CD4-positive, alpha-beta T cell treated with Interleukin-12 subunit alpha and Interleukin-12 subunit beta, for 1 hour (primary cell): ENCODE data around the gene UBE2J2.
"Not testable (repeated sequence)": the region's sequence is repeated elsewhere in the genome, so short reads cannot be mapped to it uniquely, and the experiment has no call there.

Experiments
- DNase-seq: peaks from one replicate; pipeline ENCODE4 v3.0.0-alpha.2; 2020

Gene UBE2J2

DNA sequence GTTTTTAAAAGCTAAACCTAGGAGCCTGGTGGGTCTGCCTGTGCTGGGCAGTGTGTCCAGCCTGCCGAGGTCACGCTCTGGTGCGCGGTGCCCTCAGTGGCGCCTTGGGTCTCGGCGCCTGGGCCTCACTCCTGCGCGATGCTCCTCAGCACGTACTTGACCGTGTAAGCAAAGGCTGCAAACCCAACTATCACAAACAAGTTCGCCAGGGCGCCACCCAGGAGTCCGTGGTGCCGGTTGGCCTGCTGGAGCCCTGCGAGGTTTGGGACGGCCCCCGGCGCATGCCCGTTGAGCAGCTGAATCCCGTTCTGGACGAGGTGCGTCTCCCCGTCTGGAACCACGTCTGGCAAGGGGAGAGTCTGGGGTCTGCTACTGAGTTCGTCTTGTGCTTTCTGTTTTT is 18.6 kb downstream of the UBE2J2 start:
- no peak for DNase-seq

DNA sequence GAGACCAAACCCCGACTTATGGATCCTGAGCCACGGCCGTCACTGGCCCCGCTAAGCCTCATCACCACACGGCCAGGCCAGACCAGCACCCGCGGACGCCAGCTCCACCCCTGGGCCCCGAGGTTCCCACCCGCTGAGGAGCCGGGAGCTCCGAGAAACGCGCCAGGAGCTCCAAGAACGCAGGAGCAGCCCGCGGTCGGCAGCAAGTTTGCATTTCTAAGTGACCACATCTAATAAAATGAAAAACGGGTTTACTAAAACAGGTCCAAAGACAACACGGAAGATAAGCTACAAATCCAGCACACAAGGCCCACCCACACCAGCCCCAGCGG is 19.0 kb downstream of the UBE2J2 start:
- DNase-seq, result no peak

DNA sequence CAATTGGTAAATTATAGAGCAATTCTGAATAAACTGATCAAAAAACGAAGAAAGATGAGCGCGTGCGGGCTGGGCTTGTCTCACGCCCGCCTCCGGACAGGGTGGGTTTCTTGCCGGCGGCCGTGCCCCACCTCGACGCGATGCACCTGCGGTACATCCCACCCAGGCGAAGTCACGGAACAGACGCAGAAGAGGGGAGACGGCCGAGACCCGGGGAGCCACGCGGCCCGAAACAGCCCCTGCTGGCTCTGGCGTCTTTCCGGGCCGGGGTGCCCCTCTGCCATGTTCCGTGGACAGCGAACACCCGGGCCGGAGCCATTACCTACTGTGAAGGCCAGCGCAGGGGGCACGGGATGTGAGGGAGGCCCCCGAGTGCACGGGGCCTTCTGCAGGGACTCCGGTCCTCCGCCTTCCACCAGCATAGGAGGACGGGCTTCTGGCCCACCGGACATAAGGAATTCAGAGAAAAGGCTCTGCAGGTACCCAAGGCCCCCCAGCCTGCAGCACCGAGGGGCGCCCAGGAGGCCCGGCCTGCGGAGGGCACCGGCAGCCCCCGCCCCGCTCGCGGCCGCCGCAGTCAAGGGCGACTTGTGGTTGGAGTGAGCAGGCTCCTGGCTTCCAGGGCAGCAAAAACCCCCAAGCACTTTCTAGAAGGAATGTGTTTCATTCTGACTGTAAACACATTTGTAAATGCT is 19.5 kb downstream of the UBE2J2 start:
- no peak for DNase-seq

DNA sequence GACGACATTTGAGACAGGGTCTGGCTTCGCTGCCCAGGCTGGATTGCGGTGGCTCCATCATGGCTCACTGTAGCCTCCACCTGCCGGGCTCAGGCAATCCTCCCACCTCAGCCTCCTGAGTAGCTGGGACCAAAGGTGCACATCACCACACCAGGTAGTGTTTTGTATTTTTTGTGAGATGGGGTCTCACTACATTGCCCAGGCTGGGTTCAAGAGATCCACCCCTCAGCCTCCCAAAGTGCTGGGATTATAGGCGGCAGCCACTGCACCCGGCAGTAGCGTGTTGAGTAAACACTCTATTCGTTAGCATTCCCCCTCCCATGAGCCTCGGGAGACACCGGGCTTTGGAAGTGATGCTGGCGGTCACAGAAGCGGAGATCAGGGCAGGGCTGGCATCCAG is 20.3 kb downstream of the UBE2J2 start:
- no peak for DNase-seq

DNA sequence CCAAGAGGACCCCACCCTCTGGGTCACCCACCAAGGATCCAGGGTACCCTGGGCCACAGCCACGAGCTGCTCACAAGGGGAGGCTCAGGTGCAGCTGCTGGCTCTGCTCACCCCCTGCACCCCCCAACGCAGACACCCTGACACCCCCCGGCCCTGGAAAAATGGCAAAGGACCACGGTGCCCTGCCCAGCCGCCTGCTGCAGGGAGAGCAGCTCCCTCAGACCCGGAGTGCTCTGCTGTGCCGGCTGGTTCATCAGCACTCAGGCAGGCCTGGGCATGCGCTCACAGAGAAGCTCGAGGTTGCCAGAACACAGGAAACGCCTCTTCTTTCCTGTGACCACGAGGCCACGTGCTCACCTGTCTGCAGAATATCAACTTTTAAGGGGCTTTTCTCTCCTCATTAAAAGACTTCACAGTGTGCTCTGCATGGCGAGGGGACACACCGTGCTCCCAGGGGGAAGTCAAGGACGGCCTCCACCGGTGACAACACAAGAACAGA is 22.8 kb downstream of the UBE2J2 start:
- peak; percentile 67 for DNase-seq

DNA sequence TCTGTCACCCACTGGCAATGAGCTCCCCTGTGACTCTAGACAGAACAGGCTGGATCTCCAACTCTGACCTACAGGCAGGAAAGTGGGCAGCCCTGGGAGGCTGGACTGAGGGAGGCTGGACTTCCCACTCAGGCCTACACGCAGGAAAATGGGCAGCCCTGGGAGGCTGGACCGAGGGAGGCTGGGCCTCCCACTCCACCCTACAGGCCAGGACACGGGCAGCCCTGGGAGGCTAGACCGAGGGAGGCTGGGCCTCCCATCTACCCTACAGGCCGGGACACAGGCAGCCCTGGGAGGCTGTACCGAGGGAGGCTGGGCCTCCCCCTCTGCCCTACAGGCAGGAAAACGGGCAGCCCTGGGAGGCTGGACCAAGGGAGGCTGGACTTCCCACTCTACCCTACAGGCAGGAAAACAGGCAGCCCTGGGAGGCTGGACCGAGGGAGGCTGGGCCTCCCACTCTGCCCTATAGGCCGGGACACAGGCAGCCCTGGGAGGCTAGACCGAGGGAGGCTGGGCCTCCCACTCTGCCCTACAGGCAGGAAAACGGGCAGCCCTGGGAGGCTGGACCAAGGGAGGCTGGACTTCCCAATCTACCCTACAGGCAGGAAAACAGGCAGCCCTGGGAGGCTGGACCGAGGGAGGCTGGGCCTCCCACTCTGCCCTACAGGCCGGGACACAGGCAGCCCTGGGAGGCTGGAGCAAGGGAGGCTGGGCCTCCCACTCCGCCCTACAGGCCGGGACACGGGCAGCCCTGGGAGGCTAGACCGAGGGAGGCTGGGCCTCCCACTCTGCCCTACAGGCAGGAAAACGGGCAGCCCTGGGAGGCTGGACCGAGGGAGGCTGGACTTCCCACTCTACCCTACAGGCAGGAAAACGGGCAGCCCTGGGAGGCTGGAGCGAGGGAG is 25.4 kb downstream of the UBE2J2 start:
- not testable (repeated sequence) for DNase-seq

DNA sequence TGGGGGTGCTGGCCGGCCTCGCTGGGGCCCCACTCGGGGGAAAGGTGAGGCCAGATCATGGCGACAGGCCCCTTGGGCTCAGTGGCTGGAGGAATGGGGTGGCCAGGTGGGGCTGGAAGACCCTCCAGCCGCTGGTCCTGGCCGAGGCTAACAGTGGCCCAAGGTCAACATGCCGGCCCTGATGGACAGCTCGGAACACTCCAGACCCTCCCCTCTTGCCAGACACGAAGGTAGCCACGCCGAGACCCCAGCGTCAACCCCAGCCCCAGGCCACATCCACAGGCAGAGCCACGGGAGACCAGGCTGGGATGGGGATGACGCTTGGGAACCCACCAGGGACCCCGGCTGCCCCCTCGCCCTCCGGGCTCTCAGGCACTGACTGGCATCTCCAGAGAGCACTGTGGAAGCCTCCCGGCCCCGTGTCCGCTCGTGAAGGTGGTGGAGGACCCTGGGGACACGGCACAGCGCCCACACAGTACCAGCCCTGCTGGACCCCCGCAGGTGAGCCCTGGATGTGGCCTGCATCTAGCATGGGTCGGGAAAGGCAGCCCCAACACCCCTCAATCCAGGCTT is 26.2 kb downstream of the UBE2J2 start:
- DNase-seq, result no peak

DNA sequence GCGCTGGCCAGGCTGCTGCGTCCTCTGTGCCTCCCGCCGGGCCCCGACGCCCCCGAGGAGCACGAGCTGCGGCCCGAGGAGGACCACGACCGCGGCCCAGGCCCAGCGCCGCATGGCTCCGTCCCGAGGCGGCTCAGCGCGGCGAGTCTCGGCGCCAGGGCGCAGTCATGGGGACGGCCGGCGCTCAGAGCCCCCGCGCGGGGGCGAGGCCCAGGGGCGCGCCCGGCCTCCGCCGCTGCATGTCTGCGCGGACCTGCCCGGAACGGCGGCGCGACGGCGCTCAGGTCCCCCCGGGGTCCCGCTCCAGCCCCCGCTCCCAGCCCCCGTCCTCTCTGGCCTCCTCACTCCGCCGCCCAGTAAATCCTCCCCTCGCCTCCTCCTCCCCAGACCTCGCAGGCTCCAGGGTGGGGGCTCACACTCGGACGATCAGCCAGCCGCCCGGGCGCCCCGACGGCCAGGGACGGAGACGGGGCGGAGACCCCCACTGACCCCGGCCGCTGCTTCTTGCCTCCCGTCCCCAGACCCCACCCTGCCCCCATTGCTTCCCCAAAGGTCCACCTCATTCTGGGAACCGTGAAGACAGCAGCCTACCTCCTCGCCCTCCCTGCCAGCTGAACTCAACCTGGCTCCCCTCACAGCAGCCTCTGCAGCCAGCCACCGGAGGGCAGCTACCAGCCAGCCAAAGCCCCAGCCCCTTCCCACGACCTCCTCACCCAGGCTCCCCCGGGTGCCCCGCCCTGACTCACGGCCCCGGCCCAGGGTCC is 26.9 kb downstream of the UBE2J2 start, which contains the start of gene C1QTNF12:
Gene C1QTNF12 (minus strand): TSS at position 146 of the 764 bp plus-strand sequence. CDS start 32 bp downstream, at position 114.
- no peak for DNase-seq

DNA sequence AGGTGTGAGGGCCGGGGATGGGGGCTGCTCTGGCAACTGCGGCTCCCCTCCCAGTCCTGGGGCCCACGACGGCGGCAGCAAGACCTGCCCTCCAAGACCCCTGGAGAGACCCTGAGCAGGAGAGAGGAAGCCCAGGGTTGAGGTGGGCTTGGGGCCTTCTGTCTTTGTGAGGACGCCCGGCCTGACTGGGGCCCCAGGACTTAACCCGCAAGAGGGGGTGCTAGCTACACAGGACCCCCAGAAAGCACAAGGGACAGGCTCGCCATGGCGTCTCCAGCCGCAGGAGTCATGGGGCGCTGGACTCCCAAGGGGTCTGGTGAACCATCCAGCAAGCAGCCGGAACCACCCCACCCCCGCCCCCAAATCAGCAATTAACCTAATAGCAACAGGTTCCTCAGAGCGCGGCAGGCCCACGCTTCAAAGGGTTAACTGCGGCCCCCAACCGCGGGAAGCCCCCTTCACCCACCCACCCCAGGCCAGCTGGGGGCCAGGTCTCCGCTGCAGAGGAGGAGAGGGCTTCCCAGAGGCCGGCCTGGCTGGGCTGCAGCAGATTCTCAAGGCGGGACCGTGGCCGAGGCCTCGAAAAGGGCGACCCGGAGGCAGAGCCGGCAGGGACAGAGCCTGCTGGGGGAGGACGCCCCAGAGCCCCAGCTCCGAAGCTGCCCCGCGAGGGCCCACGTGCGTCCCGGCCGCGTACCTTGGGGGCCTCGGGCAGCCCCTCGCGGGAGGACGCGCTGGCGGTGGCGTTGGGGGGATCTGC is 27.7 kb downstream of the UBE2J2 start:
- no peak for DNase-seq

DNA sequence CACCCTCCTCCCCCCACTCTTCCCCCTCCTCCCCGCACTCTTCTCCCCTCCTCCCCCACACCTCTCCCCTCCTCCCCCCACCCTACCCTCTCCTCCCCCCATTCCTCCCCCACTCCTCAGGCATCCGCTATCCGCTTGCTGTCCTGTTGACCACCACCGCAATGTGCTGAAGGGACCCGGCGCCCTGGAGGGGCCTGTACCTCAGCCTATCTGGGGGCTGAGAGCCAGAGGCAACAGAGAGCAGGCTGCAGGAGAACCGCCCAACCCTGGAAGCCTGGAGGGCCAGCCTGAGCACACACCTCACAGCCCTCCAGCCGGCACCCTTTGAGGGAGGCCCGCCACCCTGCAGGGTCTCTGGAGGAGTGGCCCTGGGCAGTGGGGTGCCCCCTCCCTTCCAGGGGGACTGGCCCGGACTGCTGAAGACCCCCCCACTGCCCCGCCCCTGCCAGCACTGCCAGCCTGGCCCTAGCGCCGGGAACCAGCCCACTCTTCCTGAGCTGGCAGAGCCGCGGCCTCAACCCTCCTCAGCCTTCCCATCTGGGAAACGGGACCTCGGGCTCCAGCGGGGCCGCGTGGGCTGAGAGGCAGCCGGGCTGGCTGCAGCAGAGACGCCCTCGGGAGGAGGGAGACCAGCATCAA is 28.4 kb downstream of the UBE2J2 start:
- DNase-seq, result no peak

DNA sequence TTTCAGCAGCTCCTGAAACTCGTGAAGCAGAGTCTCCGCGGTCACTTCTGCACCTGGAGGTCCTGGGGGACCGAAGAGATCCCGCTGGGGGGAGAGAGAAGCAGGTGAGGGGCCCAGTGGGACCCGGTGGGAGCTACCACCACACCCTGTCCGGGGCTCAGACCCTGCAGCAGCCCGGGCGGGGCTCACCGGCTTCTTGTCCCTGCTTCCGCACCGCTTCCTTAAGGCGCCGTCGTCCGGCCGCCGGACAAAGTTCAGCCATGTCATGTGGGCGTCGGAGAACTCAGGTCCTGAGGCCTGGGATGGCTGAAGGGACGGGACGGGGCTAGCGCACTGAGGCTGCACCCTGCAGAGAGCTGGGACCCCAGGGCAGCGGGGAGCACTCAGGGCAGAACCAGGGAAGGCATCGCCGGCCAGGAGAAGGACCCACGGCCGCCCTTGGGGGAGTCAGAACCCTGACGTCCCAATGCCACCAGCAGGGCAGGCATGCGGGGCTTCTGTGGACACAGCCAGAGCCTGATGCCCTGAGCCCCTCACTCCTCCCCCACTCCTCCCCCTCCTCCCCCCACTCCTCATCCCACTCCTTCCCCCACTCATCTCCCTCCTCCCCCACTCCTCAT is 29.4 kb downstream of the UBE2J2 start:
- DNase-seq, result no peak

DNA sequence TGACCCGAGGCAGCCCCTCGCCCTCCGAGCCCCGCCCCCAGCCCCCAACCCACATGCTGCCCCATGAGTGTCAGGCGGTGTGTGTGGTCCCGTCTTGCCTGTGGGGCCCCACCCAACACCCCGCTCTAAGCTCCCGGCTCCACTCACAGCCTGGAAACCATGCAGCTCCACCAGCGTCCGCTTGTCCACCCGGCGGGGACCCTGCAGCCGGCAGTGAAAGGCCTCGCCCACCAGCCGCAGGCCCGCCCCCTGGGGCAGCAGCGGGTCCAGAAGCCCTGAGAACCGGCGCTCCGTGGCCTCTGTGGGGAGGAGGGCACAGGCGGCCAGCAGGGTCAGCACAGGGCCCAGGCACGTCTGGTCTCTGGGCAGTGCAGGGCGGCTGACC is 29.9 kb downstream of the UBE2J2 start:
- no peak for DNase-seq

DNA sequence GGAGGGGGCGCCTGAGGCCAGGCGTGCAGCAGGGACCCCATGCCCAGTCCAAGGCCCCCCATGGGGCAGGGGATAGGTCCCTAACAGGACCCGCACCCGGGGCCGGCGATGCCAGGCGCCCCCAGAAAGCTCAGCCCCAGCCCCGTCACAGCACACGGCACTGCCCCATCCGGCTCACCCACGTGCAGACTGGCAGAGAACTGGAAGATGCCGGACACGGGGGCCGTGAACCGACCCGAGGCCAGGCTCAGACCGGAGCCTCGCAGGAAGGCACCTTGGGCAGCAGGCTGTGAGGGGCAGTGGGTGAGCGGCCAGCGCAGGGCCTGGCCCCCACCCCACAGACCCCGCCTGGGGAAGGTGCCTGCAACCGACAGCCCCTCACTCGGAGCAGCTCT is 30.4 kb downstream of the UBE2J2 start:
- DNase-seq, result no peak

DNA sequence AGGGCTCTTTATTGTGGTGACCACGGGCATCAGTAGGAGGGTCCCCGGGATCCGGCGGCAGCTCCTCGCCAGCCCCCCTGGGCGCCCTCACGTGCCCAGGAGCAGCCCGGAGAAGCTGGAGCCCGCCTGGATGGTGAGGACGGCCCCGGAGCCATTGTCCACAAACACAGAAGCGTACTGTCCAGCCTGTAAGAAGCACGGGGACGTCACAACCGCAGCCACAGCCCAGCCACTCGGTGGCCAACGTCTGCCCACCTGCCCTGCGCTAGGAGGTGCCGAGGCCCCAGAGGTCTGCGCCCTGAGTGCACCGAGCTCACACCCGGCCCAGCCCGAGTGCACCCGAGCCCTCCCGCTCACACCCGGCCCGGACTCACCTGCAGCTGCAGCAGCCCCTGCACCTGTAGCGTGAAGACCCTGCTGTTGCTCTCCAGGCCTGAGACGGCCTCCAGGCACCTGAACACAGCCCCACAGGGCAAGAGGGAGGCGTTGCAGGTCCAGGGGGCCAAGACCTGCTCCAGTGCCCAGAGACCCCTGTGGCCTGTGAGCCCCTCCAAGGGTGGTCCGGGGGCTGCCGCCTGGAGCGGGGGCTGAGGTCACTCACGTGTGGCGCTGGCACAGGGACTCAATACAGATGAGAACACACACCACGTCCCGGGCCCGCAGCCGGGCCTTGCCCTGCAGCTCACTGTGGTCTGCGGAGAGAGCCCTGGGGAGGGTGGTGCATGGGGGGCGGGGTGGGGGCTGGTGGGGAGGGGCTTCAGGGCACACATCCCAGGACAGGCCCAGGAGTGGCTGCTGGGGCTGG is 31.0 kb downstream of the UBE2J2 start:
- no peak for DNase-seq

DNA sequence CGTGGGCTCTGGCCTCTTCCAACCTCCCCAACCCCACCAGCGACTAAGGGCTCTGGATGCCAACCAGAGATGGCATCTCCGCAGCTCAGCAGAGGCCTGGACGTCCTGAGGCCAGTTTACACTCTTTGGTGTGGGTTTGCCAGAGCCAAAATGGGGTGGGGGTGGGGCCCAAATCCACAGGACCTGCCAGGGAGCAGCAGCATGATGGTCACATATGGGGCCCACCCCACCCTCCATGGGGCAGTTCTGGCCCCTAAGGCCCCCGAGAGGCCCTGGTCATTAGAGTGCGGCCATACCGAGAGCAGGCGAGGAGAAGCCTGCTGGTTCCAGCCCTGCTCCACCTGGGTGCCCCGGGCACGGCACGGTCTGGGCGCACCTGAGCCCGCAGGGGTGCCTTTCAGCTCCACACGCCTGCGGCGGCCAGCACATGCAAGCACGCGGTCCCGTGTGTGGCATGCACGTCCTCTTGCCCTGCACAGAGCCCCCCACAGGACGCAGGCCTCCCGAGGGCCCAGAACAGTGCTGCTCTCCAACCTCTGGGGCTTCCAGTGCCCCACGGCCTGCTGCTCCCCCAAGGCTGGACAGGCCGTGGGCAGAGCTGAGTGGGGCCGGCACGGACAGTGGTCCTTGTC is 31.9 kb downstream of the UBE2J2 start:
- no peak for DNase-seq

DNA sequence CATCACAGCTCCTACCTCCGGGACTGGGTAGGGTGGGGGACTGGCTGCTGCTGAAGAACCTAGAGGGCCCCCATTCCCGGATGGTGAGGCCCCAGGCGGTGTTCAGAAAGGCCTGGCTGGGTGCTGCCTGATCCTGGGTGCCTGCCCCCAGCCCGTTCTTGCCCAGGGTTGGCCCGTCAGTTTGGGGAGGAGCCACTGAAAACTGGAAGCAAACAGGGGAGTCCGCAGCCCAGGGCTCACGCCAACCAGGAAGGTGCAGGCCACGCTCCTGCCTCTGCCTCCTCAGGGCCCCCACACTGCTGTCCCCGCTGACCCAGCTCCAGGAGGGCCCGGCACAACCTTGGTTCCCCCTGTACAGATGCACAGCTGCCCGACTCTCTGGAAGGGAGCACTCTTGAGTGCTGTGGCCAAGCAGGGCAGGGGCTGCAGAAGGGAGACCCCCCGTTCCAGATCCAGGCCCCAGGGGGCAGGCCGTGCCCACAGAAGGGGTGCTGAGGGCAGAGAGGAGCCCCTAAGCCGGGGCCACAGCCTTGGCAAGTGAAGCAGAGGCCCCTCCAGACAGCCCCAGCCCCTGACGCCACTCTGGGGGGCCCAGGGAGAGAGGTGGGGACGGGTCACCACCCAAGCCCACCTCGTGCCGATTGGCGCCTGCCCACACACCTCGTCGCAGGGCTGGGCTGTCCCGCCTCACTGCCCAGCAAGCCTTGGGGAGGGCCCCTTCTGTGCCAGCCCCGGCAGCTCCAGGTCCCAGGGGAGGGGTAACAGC is 32.6 kb downstream of the UBE2J2 start:
- DNase-seq, result no peak

DNA sequence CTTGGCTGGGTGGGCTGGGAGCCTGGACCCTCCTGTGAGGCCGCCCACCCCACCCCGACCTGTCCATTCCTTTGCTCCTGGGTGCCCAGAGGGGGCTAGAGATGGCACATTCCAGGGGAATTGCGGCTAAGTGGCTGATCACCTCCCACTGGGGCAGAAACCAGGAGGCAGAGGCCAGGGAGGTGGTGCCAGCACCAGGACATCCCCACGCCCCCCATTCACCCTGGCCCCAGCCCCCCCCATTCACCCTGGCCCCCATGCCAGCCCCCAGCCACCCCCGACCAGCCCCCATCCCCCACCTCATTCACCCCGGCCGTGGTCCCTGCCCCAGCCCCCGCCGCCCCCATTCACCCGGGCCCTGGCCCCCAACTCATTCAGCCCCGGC is 33.3 kb downstream of the UBE2J2 start:
- DNase-seq, result no peak

DNA sequence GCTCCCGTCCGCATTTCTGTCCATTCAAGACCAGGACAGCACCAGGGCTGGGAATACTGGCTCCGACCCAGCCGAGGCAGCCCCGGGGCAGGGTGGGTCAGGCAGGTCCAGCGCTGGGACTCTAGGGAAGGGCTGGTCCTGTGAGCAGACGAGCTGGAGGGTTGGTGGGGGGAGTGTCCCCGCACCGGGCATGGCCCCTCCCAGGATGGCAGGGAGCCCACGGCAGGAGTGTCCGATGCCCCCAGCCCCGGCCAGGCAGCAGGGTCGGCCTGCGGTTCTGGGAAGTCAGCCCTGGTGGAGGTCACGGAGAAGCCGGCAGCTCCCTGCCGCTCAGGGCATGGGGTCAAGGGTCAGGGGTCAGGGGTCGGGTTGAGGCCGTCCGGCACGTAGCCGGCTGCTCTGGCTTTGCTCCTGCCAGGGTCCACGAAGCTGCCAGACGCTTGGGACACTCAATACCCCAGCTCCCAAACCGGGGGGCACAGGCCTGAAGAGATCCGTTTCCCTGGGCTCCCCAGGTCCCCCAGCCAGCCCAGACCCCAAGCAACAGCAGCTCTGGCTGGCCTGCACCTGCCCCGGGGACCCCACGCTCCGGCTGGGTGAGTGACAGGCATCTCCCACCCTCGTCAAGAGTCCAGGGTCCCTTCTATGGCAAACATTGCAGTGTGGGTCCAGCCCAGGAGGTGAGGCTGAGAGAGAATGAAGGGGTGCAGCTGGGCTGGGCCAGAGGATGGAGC is 33.9 kb downstream of the UBE2J2 start:
- no peak for DNase-seq
